GM12878 (cell line): ENCODE data around the gene TECR. TPM values are rescaled to one million over a fixed set of nuclear protein-coding genes. Genes with fewer than 3 reads are reported as not detected.

Experiments
- ATF2 ChIP-seq: IDR thresholded peaks from 2 replicates; pipeline ENCODE4 v1.6.1; 2012; ENCODE audit warnings: low read length, inconsistent platforms
- BCL11A ChIP-seq: IDR thresholded peaks from 2 replicates; pipeline ENCODE4 v1.6.1; 2011; ENCODE audit warnings: low read depth, low read length
- BHLHE40 ChIP-seq, 2 experiments: fragments of 450-650 bp in 1 of 2; IDR thresholded peaks; 2 replicates each; pipeline ENCODE4 v1.6.1; 2011 to 2017; ENCODE audit warnings: low read depth in 2 of 2, borderline replicate concordance in 1 of 2, improper control_type of control experiment in 1 of 2, low read length in 1 of 2, mild to moderate bottlenecking in 1 of 2
- BMI1 ChIP-seq: fragments of 450-650 bp; IDR thresholded peaks from 2 replicates; pipeline ENCODE4 v1.6.1; 2016; ENCODE audit warnings: mild to moderate bottlenecking, moderate library complexity, borderline replicate concordance
- CBFB ChIP-seq: IDR thresholded peaks from 2 replicates; pipeline ENCODE4 v1.6.1; 2016; ENCODE audit warnings: antibody characterized with exemption, low read depth
- GABPA ChIP-seq: IDR thresholded peaks from 2 replicates; pipeline ENCODE4 v1.6.1; 2014; ENCODE audit warnings: antibody characterized with exemption, low read depth, mild to moderate bottlenecking, inconsistent platforms
- GATAD2B ChIP-seq: fragments of 450-650 bp; conservative IDR thresholded peaks from 2 replicates; pipeline ENCODE4 v1.6.1; 2017; ENCODE audit warnings: low read depth, mild to moderate bottlenecking, moderate library complexity
- HDAC2 ChIP-seq: fragments of 200-600 bp; sonication (generic); IDR thresholded peaks from 2 replicates; pipeline ENCODE4 v1.6.1; 2017
- HSF1 ChIP-seq: fragments of 150-350 bp; IDR thresholded peaks from 2 replicates; pipeline ENCODE4 v1.6.1; 2014; ENCODE audit warnings: mild to moderate bottlenecking, low read depth, low read length
- IKZF1 ChIP-seq: fragments of 450-650 bp; conservative IDR thresholded peaks from 2 replicates; pipeline ENCODE4 v1.6.1; 2017; ENCODE audit warnings: antibody characterized with exemption, mild to moderate bottlenecking
- IRF3 ChIP-seq: fragments of 450-650 bp; IDR thresholded peaks from 2 replicates; pipeline ENCODE4 v1.6.1; 2014; ENCODE audit warnings: mild to moderate bottlenecking
- IRF4 ChIP-seq: IDR thresholded peaks from 2 replicates; pipeline ENCODE4 v1.6.1; 2011; ENCODE audit warnings: low read depth, low read length
- LARP7 ChIP-seq: fragments of 450-650 bp; IDR thresholded peaks from 2 replicates; pipeline ENCODE4 v1.6.1; 2017; ENCODE audit warnings: mild to moderate bottlenecking
- MTA3 ChIP-seq: IDR thresholded peaks from 2 replicates; pipeline ENCODE4 v1.6.1; 2012; ENCODE audit warnings: low read length, inconsistent platforms, borderline replicate concordance
- MYB ChIP-seq: fragments of 150-350 bp; IDR thresholded peaks from 2 replicates; pipeline ENCODE4 v1.6.1; 2014; ENCODE audit warnings: mild to moderate bottlenecking, low read depth, low read length, borderline replicate concordance
- NR2F1 ChIP-seq: fragments of 450-650 bp; conservative IDR thresholded peaks from 2 replicates; pipeline ENCODE4 v1.6.1; 2017; ENCODE audit warnings: mild to moderate bottlenecking
- POU2F2 ChIP-seq: IDR thresholded peaks from 3 replicates; pipeline ENCODE4 v1.6.1; 2011; ENCODE audit warnings: low read depth, mild to moderate bottlenecking, low read length, borderline replicate concordance
- RAD51 ChIP-seq: fragments of 450-650 bp; IDR thresholded peaks from 2 replicates; pipeline ENCODE4 v1.6.1; 2016; ENCODE audit warnings: moderate library complexity, mild to moderate bottlenecking, inconsistent platforms
- RBBP5 ChIP-seq: fragments of 200-600 bp; sonication (generic); conservative IDR thresholded peaks from 2 replicates; pipeline ENCODE4 v1.6.1; 2016
- RCOR1 ChIP-seq: conservative IDR thresholded peaks from 2 replicates; pipeline ENCODE4 v1.6.1; 2012; ENCODE audit warnings: low read depth, low read length, improper control_type of control experiment
- REST ChIP-seq: IDR thresholded peaks from 2 replicates; pipeline ENCODE4 v1.6.1; 2012; ENCODE audit warnings: mild to moderate bottlenecking, low read depth, low read length
- SIX5 ChIP-seq: IDR thresholded peaks from 2 replicates; pipeline ENCODE4 v1.6.1; 2011; ENCODE audit warnings: mild to moderate bottlenecking, low read depth, low read length, moderate library complexity; ENCODE audit not compliant: severe bottlenecking
- SMARCA5 ChIP-seq: fragments of 450-650 bp; IDR thresholded peaks from 2 replicates; pipeline ENCODE4 v1.6.1; 2017; ENCODE audit warnings: mild to moderate bottlenecking
- TAF1 ChIP-seq: IDR thresholded peaks from 2 replicates; pipeline ENCODE4 v1.6.1; 2011; ENCODE audit warnings: mild to moderate bottlenecking, low read depth, low read length, borderline replicate concordance
- TCF3 ChIP-seq: IDR thresholded peaks from 2 replicates; pipeline ENCODE4 v1.6.1; 2012; ENCODE audit warnings: low read depth, mild to moderate bottlenecking, low read length, borderline replicate concordance; ENCODE audit not compliant: insufficient read depth
- ZNF207 ChIP-seq: fragments of 450-650 bp; IDR thresholded peaks from 2 replicates; pipeline ENCODE4 v1.6.1; 2014; ENCODE audit warnings: antibody characterized with exemption, mild to moderate bottlenecking, borderline replicate concordance
- polyA plus RNA-seq, 11 experiments: library from polyadenylated mRNA; depleted of rRNA in 4 of 11; unstranded in 6 of 11; stranded (reverse) in 5 of 11; fragments of >200 nt; fragmentation: Nextera tagmentation in 4 of 11; fragmentation: Illumina TruSeq in 1 of 11; extraction: Ambion mirVana in 4 of 11; extraction: Trizol in 1 of 11; gene quantifications; 1 replicate in 1 of 11; 2 replicates in 10 of 11; pipeline versions ENCODE4 v1.2.1 to v1.2.3, GENCODE V29; 2011 to 2016; ENCODE audit warnings: inconsistent platforms in 2 of 11, missing spikeins in 2 of 11, low read depth in 1 of 11
- total RNA-seq, 4 experiments: library from RNA; depleted of rRNA in 3 of 4; stranded (reverse); fragments of >200 nt in 3 of 4; fragmentation: Illumina TruSeq in 1 of 4; extraction: Trizol in 1 of 4; gene quantifications; 2 replicates each; pipeline versions ENCODE4 v1.2.1 to v1.2.3, GENCODE V29; 2013 to 2021

The TECR gene
- total and polyA plus RNA-seq, 10 of the 15 experiments (the other 5 are each of a cell fraction or from before 2014, with no cell fraction given), result 9.6 to 157 (median 64.2) TPM

- TF ChIP-seq BHLHE40 (IDR thresholded peaks at IDR 0.05; ENCODE audit: borderline replicate concordance in 1 of 2, low read depth in 2 of 2, low read length in 1 of 2) (peak in 1 of 2 experiments; percentile 19; a peak in 2 of 4 replicates), BCL11A (no peak), GATAD2B (peak; percentile 98), MTA3 (no peak), TAF1 (peak; percentile 66; the same call in 1 of the 2 replicates), ZNF207 (peak; percentile 94), IRF4 (no peak), ATF2 (no peak), RCOR1 (no peak), BMI1 (no peak), REST (no peak), RAD51 (no peak), SIX5 (no peak), TCF3 (peak; percentile 77; the same call in 1 of the 2 replicates), MYB (no peak), SMARCA5 (peak; percentile 92), HSF1 (peak; percentile 97), LARP7 (peak; percentile 99), NR2F1 (peak; percentile 52), POU2F2 (peak; percentile 93), RBBP5 (no peak), IRF3 (no peak), IKZF1 (peak; percentile 68), GABPA (no peak), CBFB (peak; percentile 78; the same call in 1 of the 2 replicates), HDAC2 (no peak)
Observed at GRCh38 chr19:14517840-14518505, 11.4 kb upstream of the TECR start, which contains the start of gene DNAJB1 (continued).
